Measurements from ENCODE around the gene NEK4.
"Not testable (repeated sequence)": the region's sequence is repeated elsewhere in the genome, so short reads cannot be mapped to it uniquely, and the experiment has no call there.

NEK4 gene

DNA sequence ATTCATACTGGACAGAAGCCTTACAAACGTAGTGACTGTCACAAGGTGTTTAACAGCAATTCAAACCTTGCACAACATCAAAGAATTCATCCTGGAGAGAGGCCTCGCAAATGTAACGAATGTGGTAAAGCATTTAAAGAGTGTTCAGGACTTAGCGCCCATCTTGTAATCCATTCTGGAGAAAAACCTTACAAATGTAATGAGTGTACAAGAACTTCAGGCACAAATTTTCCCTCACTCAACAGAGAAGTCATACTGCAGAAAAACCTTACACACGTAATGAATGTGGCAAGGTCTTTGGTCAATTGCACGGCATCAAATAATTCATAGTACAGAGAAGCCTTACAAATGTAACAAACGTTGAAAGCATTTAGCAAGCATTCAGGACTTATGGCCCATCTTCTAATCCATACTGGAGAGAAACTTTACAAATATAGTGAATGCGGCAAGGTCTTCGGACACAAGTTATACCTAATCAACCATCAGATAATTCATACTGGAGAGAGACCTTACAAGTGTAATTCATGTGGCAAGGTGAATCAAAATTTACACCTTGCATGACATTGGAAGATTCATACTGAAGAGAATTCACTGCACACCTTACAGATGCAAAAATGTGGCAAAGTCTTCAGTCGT is 37.4 kb downstream of the NEK4 start:
- Histone ChIP-seq H3K4me3 (replicated peaks; ENCODE audit: insufficient read depth, low read length) (no peak overlapping the region), H3K27ac (replicated peaks) (no peak overlapping the region), H3K27me3 (ENCODE audit: insufficient read depth, poor library complexity, severe bottlenecking) (no peaks in the 10 kb centered on the region)
- DNase-seq (ENCODE audit: low read depth in 1 of 2, low spot score in 1 of 2) = no peak
- no peak for TF ChIP-seq SPI1 (IDR thresholded peaks at IDR 0.05; ENCODE audit: borderline replicate concordance, low read depth)
- TF ChIP-seq, protein P1, sequence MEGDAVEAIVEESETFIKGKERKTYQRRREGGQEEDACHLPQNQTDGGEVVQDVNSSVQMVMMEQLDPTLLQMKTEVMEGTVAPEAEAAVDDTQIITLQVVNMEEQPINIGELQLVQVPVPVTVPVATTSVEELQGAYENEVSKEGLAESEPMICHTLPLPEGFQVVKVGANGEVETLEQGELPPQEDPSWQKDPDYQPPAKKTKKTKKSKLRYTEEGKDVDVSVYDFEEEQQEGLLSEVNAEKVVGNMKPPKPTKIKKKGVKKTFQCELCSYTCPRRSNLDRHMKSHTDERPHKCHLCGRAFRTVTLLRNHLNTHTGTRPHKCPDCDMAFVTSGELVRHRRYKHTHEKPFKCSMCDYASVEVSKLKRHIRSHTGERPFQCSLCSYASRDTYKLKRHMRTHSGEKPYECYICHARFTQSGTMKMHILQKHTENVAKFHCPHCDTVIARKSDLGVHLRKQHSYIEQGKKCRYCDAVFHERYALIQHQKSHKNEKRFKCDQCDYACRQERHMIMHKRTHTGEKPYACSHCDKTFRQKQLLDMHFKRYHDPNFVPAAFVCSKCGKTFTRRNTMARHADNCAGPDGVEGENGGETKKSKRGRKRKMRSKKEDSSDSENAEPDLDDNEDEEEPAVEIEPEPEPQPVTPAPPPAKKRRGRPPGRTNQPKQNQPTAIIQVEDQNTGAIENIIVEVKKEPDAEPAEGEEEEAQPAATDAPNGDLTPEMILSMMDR (IDR thresholded peaks at IDR 0.05; ENCODE audit: insufficient read depth, low read length) = no peak
- no peak for TF ChIP-seq GABPA (IDR thresholded peaks at IDR 0.05; ENCODE audit: low read depth)
- TF ChIP-seq, protein P2, sequence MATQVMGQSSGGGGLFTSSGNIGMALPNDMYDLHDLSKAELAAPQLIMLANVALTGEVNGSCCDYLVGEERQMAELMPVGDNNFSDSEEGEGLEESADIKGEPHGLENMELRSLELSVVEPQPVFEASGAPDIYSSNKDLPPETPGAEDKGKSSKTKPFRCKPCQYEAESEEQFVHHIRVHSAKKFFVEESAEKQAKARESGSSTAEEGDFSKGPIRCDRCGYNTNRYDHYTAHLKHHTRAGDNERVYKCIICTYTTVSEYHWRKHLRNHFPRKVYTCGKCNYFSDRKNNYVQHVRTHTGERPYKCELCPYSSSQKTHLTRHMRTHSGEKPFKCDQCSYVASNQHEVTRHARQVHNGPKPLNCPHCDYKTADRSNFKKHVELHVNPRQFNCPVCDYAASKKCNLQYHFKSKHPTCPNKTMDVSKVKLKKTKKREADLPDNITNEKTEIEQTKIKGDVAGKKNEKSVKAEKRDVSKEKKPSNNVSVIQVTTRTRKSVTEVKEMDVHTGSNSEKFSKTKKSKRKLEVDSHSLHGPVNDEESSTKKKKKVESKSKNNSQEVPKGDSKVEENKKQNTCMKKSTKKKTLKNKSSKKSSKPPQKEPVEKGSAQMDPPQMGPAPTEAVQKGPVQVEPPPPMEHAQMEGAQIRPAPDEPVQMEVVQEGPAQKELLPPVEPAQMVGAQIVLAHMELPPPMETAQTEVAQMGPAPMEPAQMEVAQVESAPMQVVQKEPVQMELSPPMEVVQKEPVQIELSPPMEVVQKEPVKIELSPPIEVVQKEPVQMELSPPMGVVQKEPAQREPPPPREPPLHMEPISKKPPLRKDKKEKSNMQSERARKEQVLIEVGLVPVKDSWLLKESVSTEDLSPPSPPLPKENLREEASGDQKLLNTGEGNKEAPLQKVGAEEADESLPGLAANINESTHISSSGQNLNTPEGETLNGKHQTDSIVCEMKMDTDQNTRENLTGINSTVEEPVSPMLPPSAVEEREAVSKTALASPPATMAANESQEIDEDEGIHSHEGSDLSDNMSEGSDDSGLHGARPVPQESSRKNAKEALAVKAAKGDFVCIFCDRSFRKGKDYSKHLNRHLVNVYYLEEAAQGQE (IDR thresholded peaks at IDR 0.05; ENCODE audit: insufficient replicate concordance, low read depth) = no peak
- no peak for TF ChIP-seq POLR2AphosphoS5 (IDR thresholded peaks at IDR 0.05; ENCODE audit: low read depth)

DNA sequence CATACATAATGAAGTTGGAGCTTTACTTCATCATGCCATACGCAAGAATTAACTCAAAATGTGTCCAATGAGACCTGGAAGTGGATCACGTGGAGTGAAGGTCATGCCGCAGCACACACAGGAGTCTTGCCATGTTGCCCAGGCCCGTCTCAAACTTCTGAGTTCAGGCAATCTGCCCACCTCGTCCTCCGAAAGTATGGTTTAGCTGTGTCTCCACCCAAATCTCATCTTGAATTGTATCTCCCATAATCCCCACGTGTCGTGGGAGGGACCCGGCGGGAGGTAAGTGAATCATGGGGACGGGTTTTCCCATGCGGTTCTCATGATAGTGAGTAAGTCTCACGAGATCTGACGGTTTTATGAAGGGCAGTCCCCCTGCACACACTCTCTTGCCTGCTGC is 39.1 kb downstream of the NEK4 start:
- no peak overlapping the region for H3K4me3 ChIP-seq (replicated peaks; ENCODE audit: insufficient read depth, low read length)
- DNase-seq (ENCODE audit: low read depth in 1 of 2, low spot score in 1 of 2) = no peak

DNA sequence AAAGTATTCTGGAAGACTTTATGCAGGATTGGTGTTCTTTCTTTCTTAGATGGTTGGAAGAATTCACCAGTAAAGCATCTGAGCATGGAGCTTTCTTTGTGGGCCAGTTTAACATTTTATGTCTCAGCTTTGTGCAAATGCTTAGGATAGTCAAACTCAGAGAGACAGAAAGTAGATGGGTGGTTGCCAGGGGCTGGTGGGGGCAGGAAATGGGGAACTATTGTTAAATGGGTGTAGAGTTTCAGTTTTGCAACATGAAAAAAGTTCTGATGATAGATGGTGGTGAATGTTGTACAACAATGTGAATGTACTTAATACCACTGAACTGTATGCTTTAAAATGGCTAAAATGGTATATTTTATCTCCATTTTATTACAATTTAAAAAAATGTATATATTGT is 40.1 kb downstream of the NEK4 start:
- TF ChIP-seq, protein P1 (IDR thresholded peaks at IDR 0.05; ENCODE audit: insufficient read depth, low read length) = no peak
- TF ChIP-seq SPI1 (IDR thresholded peaks at IDR 0.05; ENCODE audit: borderline replicate concordance, low read depth) (no peak), POLR2AphosphoS5 (IDR thresholded peaks at IDR 0.05; ENCODE audit: low read depth) (no peak), GABPA (IDR thresholded peaks at IDR 0.05; ENCODE audit: low read depth) (no peak)
- TF ChIP-seq, protein P2 (IDR thresholded peaks at IDR 0.05; ENCODE audit: insufficient replicate concordance, low read depth) = no peak
- Histone ChIP-seq H3K27ac (replicated peaks) (no peak overlapping the region), H3K4me3 (replicated peaks; ENCODE audit: insufficient read depth, low read length) (no peak overlapping the region), H3K27me3 (ENCODE audit: insufficient read depth, poor library complexity, severe bottlenecking) (no peaks in the 10 kb centered on the region)
- no peak for DNase-seq (ENCODE audit: low read depth in 1 of 2, low spot score in 1 of 2)

More for the DNA sequence above, 39.1 kb downstream of the NEK4 start:
- TF ChIP-seq, protein P2 (IDR thresholded peaks at IDR 0.05; ENCODE audit: insufficient replicate concordance, low read depth) = no peak
- no peak for TF ChIP-seq GABPA (IDR thresholded peaks at IDR 0.05; ENCODE audit: low read depth)
- TF ChIP-seq, protein P1 (IDR thresholded peaks at IDR 0.05; ENCODE audit: insufficient read depth, low read length) = no peak
- no peak for TF ChIP-seq POLR2AphosphoS5 (IDR thresholded peaks at IDR 0.05; ENCODE audit: low read depth)
- no peak for TF ChIP-seq SPI1 (IDR thresholded peaks at IDR 0.05; ENCODE audit: borderline replicate concordance, low read depth)
- H3K27ac ChIP-seq (replicated peaks) = no peak overlapping the region
- no peaks in the 10 kb centered on the region for H3K27me3 ChIP-seq (ENCODE audit: insufficient read depth, poor library complexity, severe bottlenecking)

DNA sequence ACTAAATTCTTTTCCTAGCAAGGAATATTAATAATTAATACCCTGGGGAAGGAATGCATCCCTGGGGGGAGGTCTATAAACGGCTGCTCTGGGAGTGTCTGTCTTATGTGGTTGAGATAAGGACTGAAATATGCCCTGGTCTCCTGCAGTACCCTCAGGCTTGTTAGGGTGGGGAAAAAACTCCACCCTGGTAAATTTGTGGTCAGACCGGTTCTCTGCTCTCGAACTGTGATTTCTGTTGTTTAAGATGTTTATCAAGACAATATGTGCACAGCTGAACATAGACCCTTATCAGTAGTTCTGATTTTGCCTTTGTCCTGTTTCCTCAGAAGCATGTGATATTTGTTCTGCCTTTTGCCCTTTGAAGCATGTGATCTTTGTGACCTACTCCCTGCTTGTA is 42.0 kb downstream of the NEK4 start:
- H3K4me3 ChIP-seq (replicated peaks; ENCODE audit: insufficient read depth, low read length); DNase-seq (ENCODE audit: low read depth in 1 of 2, low spot score in 1 of 2); H3K27me3 ChIP-seq (ENCODE audit: insufficient read depth, poor library complexity, severe bottlenecking); H3K27ac ChIP-seq (replicated peaks): not testable (repeated sequence)

Data from HL-60 (cell line).